ENCODE results near the gene YIF1A.

The YIF1A gene

DNA sequence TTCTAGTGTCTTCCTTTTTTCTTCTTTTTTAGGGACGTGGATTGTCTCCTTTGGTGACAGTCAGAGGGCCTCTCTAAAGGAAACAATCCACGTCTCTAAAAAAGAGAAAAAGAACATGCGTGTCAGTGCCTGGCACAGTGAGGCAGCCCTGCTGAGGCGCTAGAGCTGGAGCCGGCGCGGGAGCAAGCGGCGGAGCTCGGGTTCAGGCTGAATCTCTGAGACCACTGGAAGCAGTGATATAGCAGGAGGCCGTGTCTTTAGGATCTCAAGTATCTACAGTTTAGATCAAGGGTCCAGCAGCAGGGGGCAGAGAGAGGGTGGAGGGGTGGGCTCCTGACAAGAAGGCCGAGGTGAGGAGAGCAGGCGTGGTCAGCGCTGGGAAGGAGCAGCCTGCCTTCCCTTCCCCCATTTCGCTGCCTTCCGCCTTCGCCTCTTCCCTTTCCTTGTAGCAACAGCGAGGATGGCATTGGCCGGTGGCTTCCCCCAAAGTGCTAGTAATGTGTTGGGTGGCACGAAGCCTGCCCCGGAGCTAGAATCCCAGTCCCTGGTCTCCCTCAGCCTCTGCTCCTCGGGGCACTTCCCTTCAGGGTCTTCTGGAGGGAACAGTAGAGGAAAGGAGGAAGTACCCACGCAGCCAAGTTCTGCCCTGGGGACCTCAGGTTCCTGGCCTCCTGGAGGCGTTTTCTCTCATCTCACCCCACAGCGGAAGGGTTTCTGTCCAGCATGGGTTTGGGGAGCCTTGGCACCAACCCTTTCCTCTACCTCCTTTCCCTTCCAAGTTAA, 48.8 kb downstream of the YIF1A start:
- DNase-seq, result no peak

DNA sequence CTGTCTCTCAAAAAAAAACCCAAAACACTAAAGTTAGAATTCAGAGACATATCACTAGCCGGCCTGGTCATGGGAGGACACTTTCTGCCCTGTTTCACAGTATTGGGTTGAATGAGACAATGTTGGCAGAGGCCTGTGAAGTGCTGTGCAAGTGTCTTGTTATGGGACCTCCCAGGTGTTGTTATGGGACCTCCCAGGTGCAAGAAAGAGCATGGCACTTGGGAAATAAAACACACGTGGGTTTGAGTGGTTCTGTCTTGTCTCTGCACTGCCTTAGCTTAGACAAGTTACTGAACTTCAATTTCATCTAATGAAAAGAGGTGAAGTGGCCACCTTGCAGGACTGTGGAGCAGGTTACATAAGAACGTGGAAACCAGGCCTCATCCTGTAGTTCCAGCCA, 49.4 kb downstream of the YIF1A start:
- DNase-seq, result no peak

DNA sequence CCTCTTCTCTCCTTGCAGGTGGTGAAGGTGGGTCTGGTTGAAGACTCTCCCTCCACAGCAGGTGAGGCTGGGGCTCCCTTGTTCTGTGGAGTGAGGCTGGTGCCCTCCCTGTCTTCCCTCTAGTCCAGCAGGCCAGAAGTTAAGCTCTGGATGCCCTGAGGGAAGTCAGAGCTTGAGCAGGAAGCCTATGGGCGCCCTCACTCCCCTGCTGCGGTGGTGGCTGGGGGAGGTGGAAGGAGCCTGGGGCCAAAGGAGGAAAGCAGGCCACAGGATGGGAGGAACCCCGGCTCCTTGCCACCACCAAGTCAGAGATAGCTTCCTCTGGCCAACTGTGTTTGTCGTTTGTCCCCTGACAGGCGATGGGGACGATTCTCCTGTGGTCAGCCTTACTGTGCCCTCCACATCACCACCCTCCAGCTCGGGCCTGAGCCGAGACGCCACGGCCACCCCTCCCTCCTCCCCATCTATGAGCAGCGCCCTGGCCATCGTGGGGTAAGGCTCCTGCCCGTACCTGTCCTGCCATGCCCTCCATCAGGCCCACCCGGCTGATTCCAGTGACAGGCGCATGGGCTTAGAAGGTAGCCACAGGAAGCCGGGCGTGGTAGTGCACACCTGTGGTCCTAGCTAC, 50.0 kb downstream of the YIF1A start:
- DNase-seq, result no peak

DNA sequence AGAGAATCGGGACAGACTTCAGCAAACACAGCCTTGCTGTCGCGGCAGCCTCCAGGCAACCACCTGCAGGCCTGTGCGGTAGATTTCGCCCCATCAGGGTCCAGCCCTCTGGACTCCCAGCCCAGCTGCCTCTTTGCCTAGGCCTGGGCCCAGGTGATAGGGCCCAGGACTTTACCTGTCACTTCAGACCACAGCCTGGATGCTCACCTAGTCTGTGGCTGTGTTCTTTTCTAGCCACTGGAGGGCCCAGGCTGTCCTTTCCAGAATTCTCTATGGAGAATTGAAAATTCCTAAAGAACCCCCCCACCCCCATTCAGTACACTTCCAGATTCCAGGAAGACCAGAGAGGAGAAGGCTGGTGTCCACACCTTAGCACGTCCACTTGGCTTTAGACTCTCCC, 51.1 kb downstream of the YIF1A start:
- no peak for DNase-seq

DNA sequence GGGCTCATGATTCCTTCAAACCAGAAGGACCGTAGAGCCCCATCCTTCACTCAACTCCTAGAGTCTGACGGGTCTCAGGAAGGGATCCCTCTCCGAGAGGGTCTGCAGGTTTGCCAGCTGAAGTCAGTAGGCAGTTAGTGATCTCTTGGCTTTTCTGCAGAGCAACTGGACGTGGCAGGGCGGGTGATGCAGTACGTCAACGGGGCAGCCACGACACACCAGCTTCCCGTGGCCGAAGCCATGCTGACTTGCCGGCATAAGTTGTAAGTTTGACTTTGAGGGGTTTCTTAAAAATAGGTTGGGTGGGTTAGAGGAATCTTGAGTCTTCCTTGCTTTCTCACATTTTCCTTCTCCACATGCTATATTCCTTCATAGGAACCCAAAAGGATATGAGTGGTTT, 53.8 kb downstream of the YIF1A start:
- no peak for DNase-seq

All from activated T-cell treated with anti-CD3 and anti-CD28 coated beads, Interleukin-2, amount 50 U/mL, for 48 hours (primary cell).